ENCODE measurements around the gene RP9.
"Not testable (repeated sequence)": the region's sequence is repeated elsewhere in the genome, so short reads cannot be mapped to it uniquely, and the experiment has no call there.

- TF ChIP-seq RB1 (IDR thresholded peaks at IDR 0.05; ENCODE audit: low read depth); IRF2 (CRISPR knock-in tag; IDR thresholded peaks at IDR 0.05); ZFP1 (CRISPR knock-in tag; IDR thresholded peaks at IDR 0.05); ZNF232 (CRISPR knock-in tag; IDR thresholded peaks at IDR 0.05); EZH2 (IDR thresholded peaks at IDR 0.05; ENCODE audit: borderline replicate concordance, low read depth, low read length): not testable (repeated sequence)
- TF ChIP-seq, protein P1, sequence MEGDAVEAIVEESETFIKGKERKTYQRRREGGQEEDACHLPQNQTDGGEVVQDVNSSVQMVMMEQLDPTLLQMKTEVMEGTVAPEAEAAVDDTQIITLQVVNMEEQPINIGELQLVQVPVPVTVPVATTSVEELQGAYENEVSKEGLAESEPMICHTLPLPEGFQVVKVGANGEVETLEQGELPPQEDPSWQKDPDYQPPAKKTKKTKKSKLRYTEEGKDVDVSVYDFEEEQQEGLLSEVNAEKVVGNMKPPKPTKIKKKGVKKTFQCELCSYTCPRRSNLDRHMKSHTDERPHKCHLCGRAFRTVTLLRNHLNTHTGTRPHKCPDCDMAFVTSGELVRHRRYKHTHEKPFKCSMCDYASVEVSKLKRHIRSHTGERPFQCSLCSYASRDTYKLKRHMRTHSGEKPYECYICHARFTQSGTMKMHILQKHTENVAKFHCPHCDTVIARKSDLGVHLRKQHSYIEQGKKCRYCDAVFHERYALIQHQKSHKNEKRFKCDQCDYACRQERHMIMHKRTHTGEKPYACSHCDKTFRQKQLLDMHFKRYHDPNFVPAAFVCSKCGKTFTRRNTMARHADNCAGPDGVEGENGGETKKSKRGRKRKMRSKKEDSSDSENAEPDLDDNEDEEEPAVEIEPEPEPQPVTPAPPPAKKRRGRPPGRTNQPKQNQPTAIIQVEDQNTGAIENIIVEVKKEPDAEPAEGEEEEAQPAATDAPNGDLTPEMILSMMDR (IDR thresholded peaks at IDR 0.05 in 2 of 3, conservative IDR thresholded peaks at IDR 0.05 in 1 of 3; ENCODE audit: insufficient read depth in 2 of 3, low read depth in 1 of 3, low read length in 3 of 3), result not testable (repeated sequence)
These were observed 14.4 kb downstream of the RP9 start for GRCh38 chr7:33094745-33095275.
